WTC11 (cell line): ENCODE measurements around the gene CADM1. TPM values are rescaled to one million over a fixed set of nuclear protein-coding genes. Genes with fewer than 3 reads are reported as not detected.

Experiments used
- ATAC-seq: fragments of 200-7000 bp; cut with Tn5 transposase; 2 replicates; pipeline ENCODE4 v1.10.0; 2021; ENCODE audit warnings: mild to moderate bottlenecking, moderate library complexity
- CTCF ChIA-PET: fragments of 300-600 bp; sonication (Branson Sonifier 250); formaldehyde crosslinking; loops from one replicate; lab custom pipeline; 2021; ENCODE audit warnings: antibody characterized with exemption; lab: Charles Lee
- POLR2A ChIA-PET: fragments of 350-600 bp; sonication (Branson Sonifier 250); formaldehyde crosslinking; loops from one replicate; lab custom pipeline; 2021; ENCODE audit warnings: antibody characterized with exemption; lab: Charles Lee
- DNase-seq: peaks from one replicate; pipeline ENCODE4 v3.0.0; 2021; ENCODE audit warnings: low spot score
- H3K27ac Mint-ChIP-seq: 2 replicates; pipeline ENCODE4 v1.8.0; 2021; ENCODE audit warnings: mixed read lengths
- H3K27me3 Mint-ChIP-seq: 2 replicates; pipeline ENCODE4 v1.8.0; 2021; ENCODE audit warnings: low read depth, mild to moderate bottlenecking, moderate library complexity, mixed read lengths
- H3K36me3 Mint-ChIP-seq: 2 replicates; pipeline ENCODE4 v1.8.0; 2021; ENCODE audit warnings: mixed read lengths
- H3K4me1 Mint-ChIP-seq: 2 replicates; pipeline ENCODE4 v1.8.0; 2022; ENCODE audit warnings: mixed read lengths
- H3K4me3 Mint-ChIP-seq: 2 replicates; pipeline ENCODE4 v1.8.0; 2021; ENCODE audit warnings: mild to moderate bottlenecking, moderate library complexity, mixed read lengths
- H3K9me3 Mint-ChIP-seq: 2 replicates; pipeline ENCODE4 v1.8.0; 2021; ENCODE audit warnings: mixed read lengths
- ATF1 ChIP-seq: sonication (generic); formaldehyde crosslinking; IDR thresholded peaks from 2 replicates; pipeline ENCODE4 v1.8.1; 2023; ENCODE audit warnings: mild to moderate bottlenecking, moderate library complexity, missing genetic modification reagents
- CREB1 ChIP-seq: sonication (generic); formaldehyde crosslinking; IDR thresholded peaks from 2 replicates; pipeline ENCODE4 v1.8.0; 2023; ENCODE audit warnings: mild to moderate bottlenecking, missing genetic modification reagents
- E2F5 ChIP-seq: sonication (generic); formaldehyde crosslinking; IDR thresholded peaks from 2 replicates; pipeline ENCODE4 v1.8.1; 2022; ENCODE audit warnings: mild to moderate bottlenecking, moderate library complexity, missing genetic modification reagents
- FOXP1 ChIP-seq: sonication (generic); formaldehyde crosslinking; IDR thresholded peaks from 2 replicates; pipeline ENCODE4 v1.8.0; 2022; ENCODE audit warnings: missing genetic modification reagents, mild to moderate bottlenecking, moderate library complexity, borderline replicate concordance
- GRHL2 ChIP-seq: fragments of 250-450 bp; sonication (Bioruptor Pico); IDR thresholded peaks from 2 replicates; pipeline ENCODE4 v1.8.0; 2022; ENCODE audit warnings: mild to moderate bottlenecking, moderate library complexity; ENCODE audit not compliant: insufficient replicate concordance, severe bottlenecking
- GTF2I ChIP-seq: fragments of 250-450 bp; sonication (Bioruptor Pico); conservative IDR thresholded peaks from 2 replicates; pipeline ENCODE4 v1.4.0; 2021; ENCODE audit warnings: mild to moderate bottlenecking
- HMGA2 ChIP-seq: fragments of 250-450 bp; sonication (Bioruptor Pico); IDR thresholded peaks from 2 replicates; pipeline ENCODE4 v1.4.0; 2021; ENCODE audit warnings: mild to moderate bottlenecking, moderate library complexity
- JUN ChIP-seq: sonication (generic); formaldehyde crosslinking; IDR thresholded peaks from 2 replicates; pipeline ENCODE4 v1.8.0; 2023; ENCODE audit warnings: mild to moderate bottlenecking, missing genetic modification reagents
- MYBL2 ChIP-seq: sonication (generic); formaldehyde crosslinking; IDR thresholded peaks from 2 replicates; pipeline ENCODE4 v1.8.1; 2023; ENCODE audit warnings: mild to moderate bottlenecking, moderate library complexity, missing genetic modification reagents
- NFATC4 ChIP-seq: fragments of 250-450 bp; sonication (Bioruptor Pico); IDR thresholded peaks from 2 replicates; pipeline ENCODE4 v1.9.0; 2021; ENCODE audit warnings: mild to moderate bottlenecking
- OVOL2 ChIP-seq: fragments of 250-450 bp; sonication (Bioruptor Pico); IDR thresholded peaks from 2 replicates; pipeline ENCODE4 v1.9.0; 2021; ENCODE audit warnings: mild to moderate bottlenecking, borderline replicate concordance
- PREB ChIP-seq: sonication (generic); formaldehyde crosslinking; IDR thresholded peaks from 2 replicates; pipeline ENCODE4 v1.8.1; 2022; ENCODE audit warnings: mild to moderate bottlenecking, missing genetic modification reagents, moderate library complexity, borderline replicate concordance
- SOX15 ChIP-seq: fragments of 250-450 bp; sonication (Bioruptor Pico); IDR thresholded peaks from 2 replicates; pipeline ENCODE4 v1.9.0; 2021; ENCODE audit warnings: mild to moderate bottlenecking
- TCF7 ChIP-seq: sonication (generic); formaldehyde crosslinking; IDR thresholded peaks from 2 replicates; pipeline ENCODE4 v1.8.0; 2022; ENCODE audit warnings: mild to moderate bottlenecking, low read depth, missing genetic modification reagents, moderate library complexity
- ZNF121 ChIP-seq: sonication (generic); formaldehyde crosslinking; IDR thresholded peaks from 2 replicates; pipeline ENCODE4 v1.8.0; 2023; ENCODE audit warnings: missing genetic modification reagents
- ZNF138 ChIP-seq: sonication (generic); formaldehyde crosslinking; conservative IDR thresholded peaks from 2 replicates; pipeline ENCODE4 v1.8.1; 2022; ENCODE audit warnings: mild to moderate bottlenecking, moderate library complexity, missing genetic modification reagents
- ZNF512 ChIP-seq: sonication (generic); formaldehyde crosslinking; IDR thresholded peaks from 2 replicates; pipeline ENCODE4 v1.8.1; 2022; ENCODE audit warnings: missing genetic modification reagents, borderline replicate concordance
- ZNF671 ChIP-seq: fragments of 250-450 bp; sonication (Bioruptor Pico); IDR thresholded peaks from 2 replicates; pipeline ENCODE4 v1.8.0; 2021; ENCODE audit warnings: mild to moderate bottlenecking
- total RNA-seq: library from RNA; stranded (reverse); gene quantifications from 3 replicates; pipeline ENCODE4 v1.2.3, GENCODE V29; 2021
- TF ChIP-seq, protein P1 (sequence below): fragments of 250-450 bp; sonication (Bioruptor Pico); IDR thresholded peaks from 2 replicates; pipeline ENCODE4 v1.9.0; 2021; ENCODE audit warnings: mild to moderate bottlenecking, borderline replicate concordance
- TF ChIP-seq, protein P2 (sequence below): sonication (generic); formaldehyde crosslinking; IDR thresholded peaks from 2 replicates; pipeline ENCODE4 v1.8.1; 2023; ENCODE audit warnings: mild to moderate bottlenecking, missing genetic modification reagents

CADM1 gene
- total RNA-seq, 1 experiment from 2014 or later: 26.8 TPM

GRCh38 chr11:115126092-115126491, 378.1 kb downstream of the CADM1 start (continued):
- TF ChIP-seq, protein P1, sequence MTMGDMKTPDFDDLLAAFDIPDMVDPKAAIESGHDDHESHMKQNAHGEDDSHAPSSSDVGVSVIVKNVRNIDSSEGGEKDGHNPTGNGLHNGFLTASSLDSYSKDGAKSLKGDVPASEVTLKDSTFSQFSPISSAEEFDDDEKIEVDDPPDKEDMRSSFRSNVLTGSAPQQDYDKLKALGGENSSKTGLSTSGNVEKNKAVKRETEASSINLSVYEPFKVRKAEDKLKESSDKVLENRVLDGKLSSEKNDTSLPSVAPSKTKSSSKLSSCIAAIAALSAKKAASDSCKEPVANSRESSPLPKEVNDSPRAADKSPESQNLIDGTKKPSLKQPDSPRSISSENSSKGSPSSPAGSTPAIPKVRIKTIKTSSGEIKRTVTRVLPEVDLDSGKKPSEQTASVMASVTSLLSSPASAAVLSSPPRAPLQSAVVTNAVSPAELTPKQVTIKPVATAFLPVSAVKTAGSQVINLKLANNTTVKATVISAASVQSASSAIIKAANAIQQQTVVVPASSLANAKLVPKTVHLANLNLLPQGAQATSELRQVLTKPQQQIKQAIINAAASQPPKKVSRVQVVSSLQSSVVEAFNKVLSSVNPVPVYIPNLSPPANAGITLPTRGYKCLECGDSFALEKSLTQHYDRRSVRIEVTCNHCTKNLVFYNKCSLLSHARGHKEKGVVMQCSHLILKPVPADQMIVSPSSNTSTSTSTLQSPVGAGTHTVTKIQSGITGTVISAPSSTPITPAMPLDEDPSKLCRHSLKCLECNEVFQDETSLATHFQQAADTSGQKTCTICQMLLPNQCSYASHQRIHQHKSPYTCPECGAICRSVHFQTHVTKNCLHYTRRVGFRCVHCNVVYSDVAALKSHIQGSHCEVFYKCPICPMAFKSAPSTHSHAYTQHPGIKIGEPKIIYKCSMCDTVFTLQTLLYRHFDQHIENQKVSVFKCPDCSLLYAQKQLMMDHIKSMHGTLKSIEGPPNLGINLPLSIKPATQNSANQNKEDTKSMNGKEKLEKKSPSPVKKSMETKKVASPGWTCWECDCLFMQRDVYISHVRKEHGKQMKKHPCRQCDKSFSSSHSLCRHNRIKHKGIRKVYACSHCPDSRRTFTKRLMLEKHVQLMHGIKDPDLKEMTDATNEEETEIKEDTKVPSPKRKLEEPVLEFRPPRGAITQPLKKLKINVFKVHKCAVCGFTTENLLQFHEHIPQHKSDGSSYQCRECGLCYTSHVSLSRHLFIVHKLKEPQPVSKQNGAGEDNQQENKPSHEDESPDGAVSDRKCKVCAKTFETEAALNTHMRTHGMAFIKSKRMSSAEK: no peak
- no peak for TF ChIP-seq ATF1 (CRISPR knock-in tag)
- TF ChIP-seq TCF7: no peak

DNA sequence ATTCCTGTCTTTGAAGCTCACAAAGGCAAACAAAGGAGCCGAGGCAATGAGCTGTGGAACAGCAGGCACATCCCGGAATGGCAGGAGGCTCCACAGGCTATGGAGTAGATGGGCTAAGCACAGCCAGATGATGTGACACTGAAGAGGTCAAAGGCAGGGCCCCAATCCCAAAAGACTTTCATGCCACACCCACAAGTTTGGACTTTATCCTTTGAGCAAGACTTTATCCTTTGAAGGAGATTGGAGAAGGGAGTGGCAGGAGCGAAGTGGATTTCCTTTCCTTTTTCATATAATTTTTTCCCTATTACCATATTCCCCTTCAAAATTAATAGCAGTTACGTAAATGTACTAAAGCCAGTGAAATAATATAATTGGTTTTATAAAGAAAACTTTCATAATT, 379.4 kb downstream of the CADM1 start:
- peaks cover 8% of the 10 kb centered on the region for H3K4me1 Mint-ChIP-seq
- ChIA-PET POLR2A (no interaction called here), CTCF (interaction anchor here (1.0 kb wide), 1 partner anchor 38 kb away, joined by 3 read pairs; no protein-coding TSS in a partner anchor)
- no peak overlapping the region for H3K27ac Mint-ChIP-seq
- no peaks in the 10 kb centered on the region for H3K9me3 Mint-ChIP-seq
- ATAC-seq (no peak), DNase-seq (no peak)
- no peaks in the 10 kb centered on the region; the same call in none of the 2 replicates for H3K27me3 Mint-ChIP-seq
- no peak overlapping the region for H3K4me3 Mint-ChIP-seq
- no peak for TF ChIP-seq FOXP1 (CRISPR knock-in tag)
- TF ChIP-seq GRHL2 (CRISPR knock-in tag): no peak
- TF ChIP-seq MYBL2 (CRISPR knock-in tag): no peak
- TF ChIP-seq SOX15: no peak
- TF ChIP-seq ZNF138 (CRISPR knock-in tag): no peak
- no peak for TF ChIP-seq ZNF671 (CRISPR knock-in tag)
- TF ChIP-seq HMGA2 (CRISPR knock-in tag): no peak
- TF ChIP-seq ZNF512 (CRISPR knock-in tag): no peak
- no peak for TF ChIP-seq ZNF121
- TF ChIP-seq NFATC4 (CRISPR knock-in tag): no peak
- TF ChIP-seq, protein P2, sequence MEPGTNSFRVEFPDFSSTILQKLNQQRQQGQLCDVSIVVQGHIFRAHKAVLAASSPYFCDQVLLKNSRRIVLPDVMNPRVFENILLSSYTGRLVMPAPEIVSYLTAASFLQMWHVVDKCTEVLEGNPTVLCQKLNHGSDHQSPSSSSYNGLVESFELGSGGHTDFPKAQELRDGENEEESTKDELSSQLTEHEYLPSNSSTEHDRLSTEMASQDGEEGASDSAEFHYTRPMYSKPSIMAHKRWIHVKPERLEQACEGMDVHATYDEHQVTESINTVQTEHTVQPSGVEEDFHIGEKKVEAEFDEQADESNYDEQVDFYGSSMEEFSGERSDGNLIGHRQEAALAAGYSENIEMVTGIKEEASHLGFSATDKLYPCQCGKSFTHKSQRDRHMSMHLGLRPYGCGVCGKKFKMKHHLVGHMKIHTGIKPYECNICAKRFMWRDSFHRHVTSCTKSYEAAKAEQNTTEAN (CRISPR knock-in tag): no peak
- no peak for TF ChIP-seq E2F5 (CRISPR knock-in tag)
- TF ChIP-seq GTF2I: no peak
- no peak for TF ChIP-seq PREB (CRISPR knock-in tag)
- TF ChIP-seq OVOL2: no peak
- TF ChIP-seq CREB1 (CRISPR knock-in tag): no peak
- TF ChIP-seq JUN (CRISPR knock-in tag): no peak
- H3K36me3 Mint-ChIP-seq: no peaks in the 10 kb centered on the region
